ENCODE results near the gene C15orf62.

DNA sequence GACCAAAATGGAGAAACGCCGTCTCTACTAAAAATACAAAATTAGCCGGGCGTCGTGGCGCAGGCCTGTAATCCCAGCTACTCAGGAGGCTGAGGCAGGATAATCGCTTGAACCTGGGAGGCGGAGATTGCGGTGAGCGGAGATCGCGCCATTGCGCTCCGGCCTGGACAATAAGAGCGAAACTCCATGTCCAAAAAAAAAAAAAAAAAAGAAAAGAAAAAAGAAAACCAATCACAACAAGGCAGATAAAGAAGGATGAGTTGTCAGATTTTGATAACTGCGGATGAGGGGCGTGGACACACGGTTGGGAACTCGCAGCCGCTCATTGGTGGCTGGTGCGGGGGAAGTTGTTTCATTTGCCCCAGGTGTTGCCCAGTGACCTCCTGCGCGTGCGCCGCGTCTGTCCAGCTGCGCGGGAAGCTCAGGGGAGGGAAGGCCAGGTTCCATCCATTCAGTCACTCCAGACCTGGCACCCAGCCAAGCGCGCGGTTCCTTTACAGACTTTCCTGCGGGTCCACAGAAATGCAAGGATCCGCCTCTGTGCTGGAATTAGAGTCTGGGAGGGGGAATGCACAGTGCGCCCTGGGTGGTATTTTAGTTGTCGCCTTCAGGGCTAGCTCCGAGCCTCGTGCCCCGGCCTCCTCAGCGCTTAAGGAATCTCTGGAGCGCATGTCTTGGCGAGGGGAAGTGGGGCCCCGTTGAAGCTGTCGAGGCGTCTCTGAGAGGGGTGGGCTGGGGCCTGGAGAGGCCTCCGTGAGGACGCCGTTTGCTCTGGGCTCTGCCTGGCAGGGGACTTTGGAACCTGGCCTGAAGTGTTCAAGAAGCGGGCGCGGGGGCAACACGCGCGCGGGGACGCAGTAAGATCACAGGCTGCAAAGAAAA, 6.6 kb upstream of the C15orf62 start:
- TF ChIP-seq TAF1 (IDR thresholded peaks at IDR 0.05; ENCODE audit: borderline replicate concordance, insufficient read depth, low read length): no peak
- TF ChIP-seq, protein P1, sequence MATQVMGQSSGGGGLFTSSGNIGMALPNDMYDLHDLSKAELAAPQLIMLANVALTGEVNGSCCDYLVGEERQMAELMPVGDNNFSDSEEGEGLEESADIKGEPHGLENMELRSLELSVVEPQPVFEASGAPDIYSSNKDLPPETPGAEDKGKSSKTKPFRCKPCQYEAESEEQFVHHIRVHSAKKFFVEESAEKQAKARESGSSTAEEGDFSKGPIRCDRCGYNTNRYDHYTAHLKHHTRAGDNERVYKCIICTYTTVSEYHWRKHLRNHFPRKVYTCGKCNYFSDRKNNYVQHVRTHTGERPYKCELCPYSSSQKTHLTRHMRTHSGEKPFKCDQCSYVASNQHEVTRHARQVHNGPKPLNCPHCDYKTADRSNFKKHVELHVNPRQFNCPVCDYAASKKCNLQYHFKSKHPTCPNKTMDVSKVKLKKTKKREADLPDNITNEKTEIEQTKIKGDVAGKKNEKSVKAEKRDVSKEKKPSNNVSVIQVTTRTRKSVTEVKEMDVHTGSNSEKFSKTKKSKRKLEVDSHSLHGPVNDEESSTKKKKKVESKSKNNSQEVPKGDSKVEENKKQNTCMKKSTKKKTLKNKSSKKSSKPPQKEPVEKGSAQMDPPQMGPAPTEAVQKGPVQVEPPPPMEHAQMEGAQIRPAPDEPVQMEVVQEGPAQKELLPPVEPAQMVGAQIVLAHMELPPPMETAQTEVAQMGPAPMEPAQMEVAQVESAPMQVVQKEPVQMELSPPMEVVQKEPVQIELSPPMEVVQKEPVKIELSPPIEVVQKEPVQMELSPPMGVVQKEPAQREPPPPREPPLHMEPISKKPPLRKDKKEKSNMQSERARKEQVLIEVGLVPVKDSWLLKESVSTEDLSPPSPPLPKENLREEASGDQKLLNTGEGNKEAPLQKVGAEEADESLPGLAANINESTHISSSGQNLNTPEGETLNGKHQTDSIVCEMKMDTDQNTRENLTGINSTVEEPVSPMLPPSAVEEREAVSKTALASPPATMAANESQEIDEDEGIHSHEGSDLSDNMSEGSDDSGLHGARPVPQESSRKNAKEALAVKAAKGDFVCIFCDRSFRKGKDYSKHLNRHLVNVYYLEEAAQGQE (IDR thresholded peaks at IDR 0.05; ENCODE audit: insufficient read depth in 1 of 2, low read depth in 2 of 2, low read length in 2 of 2): no peak
- TF ChIP-seq SIN3A (IDR thresholded peaks at IDR 0.05; ENCODE audit: borderline replicate concordance, insufficient read depth, low read length): no peak

Measured in PFSK-1 (cell line).